ENCODE measurements around the gene FLAD1.

FLAD1 gene

GRCh38 chr1:155038602-155039307 lies 55.6 kb downstream of the FLAD1 start:
- no peak for DNase-seq (ENCODE audit: low read depth in 2 of 2)

GRCh38 chr1:155039308-155039669 lies 56.1 kb downstream of the FLAD1 start:
- DNase-seq (ENCODE audit: low read depth in 2 of 2), result no peak

- no peak for DNase-seq (ENCODE audit: low read depth in 2 of 2)
These were observed 57.4 kb downstream of the FLAD1 start for GRCh38 chr1:155040358-155041093.
